ENCODE results near the gene CASP6. TPM values are rescaled to one million over a fixed set of nuclear protein-coding genes. Genes with fewer than 3 reads are reported as not detected.
A peak's percentile ranks its signal among the peaks of the same experiment; 100 is the strongest.

The CASP6 gene
- total RNA-seq, 2 experiments from 2014 or later, result 5.4 to 5.5 TPM

GRCh38 chr4:109648997-109649575 lies 54.2 kb downstream of the CASP6 start:
- no peak overlapping the region for H3K27ac Mint-ChIP-seq
- H3K36me3 ChIP-seq (ENCODE audit: insufficient read depth, low read length), result peaks cover 6% of the 10 kb centered on the region
- H3K27me3 Mint-ChIP-seq, result no peaks in the 10 kb centered on the region
- ChIA-PET POLR2A (interaction anchor here (0.6 to 5.1 kb wide), 30 partner anchors 8 to 216 kb away, joined by 3 to 108 read pairs (median 6); partner anchors contain the start of genes CASP6, MCUB, PLA2G12A and SEC24B), CTCF (interaction anchor here (0.7 to 0.8 kb wide), 2 partner anchors 15 to 54 kb away, joined by 3 to 4 read pairs; no protein-coding TSS in a partner anchor)
- no peaks in the 10 kb centered on the region for H3K27me3 ChIP-seq (ENCODE audit: control insufficient read depth in 1 of 2, insufficient read depth in 2 of 2, low read length in 2 of 2)
- H3K4me3 ChIP-seq (ENCODE audit: low read length), result peak overlapping the region; percentile 22
- peak overlapping the region; percentile 57 to 74 for H3K27ac ChIP-seq (ENCODE audit: low read depth in 1 of 2, low read length in 2 of 2)
- no peaks in the 10 kb centered on the region for H3K4me1 Mint-ChIP-seq (ENCODE audit: low read depth)
- ATAC-seq (ENCODE audit: poor library complexity), result peak; percentile 16
- H3K9me3 Mint-ChIP-seq, result peaks cover 5% of the 10 kb centered on the region
- H3K4me3 Mint-ChIP-seq, result peak overlapping the region; percentile 74
- H3K4me1 ChIP-seq (ENCODE audit: insufficient read depth, low read length), result peaks cover 47% of the 10 kb centered on the region
- TF ChIP-seq CTCF (IDR thresholded peaks at IDR 0.05), result no peak
- peak in 3 of 14 experiments; percentile 32 to 75 (median 33) for DNase-seq
- H3K9me3 ChIP-seq (ENCODE audit: control insufficient read depth in 1 of 2, insufficient read depth in 1 of 2, low read length in 2 of 2), result peaks cover 9 to 15% of the 10 kb centered on the region in 2 experiments
- intact Hi-C loops (cut with DNase I, micrococcal nuclease), result loop anchor here in 1 of 2 experiments (1.0 to 5.0 kb wide), 3 partner anchors 37 to 88 kb away; no protein-coding TSS in a partner anchor
- peaks cover 39% of the 10 kb centered on the region for H3K36me3 Mint-ChIP-seq (ENCODE audit: low read depth)

GRCh38 chr4:109648266-109648996 lies 54.8 kb downstream of the CASP6 start:
- H3K27me3 ChIP-seq (ENCODE audit: control insufficient read depth in 1 of 2, insufficient read depth in 2 of 2, low read length in 2 of 2), result no peaks in the 10 kb centered on the region
- peak in 5 of 14 experiments; percentile 25 to 88 (median 83) for DNase-seq
- peaks cover 9 to 14% of the 10 kb centered on the region in 2 experiments for H3K9me3 ChIP-seq (ENCODE audit: control insufficient read depth in 1 of 2, insufficient read depth in 1 of 2, low read length in 2 of 2)
- ChIA-PET POLR2A (interaction anchor here (0.6 to 5.1 kb wide), 34 partner anchors 8 to 290 kb away, joined by 3 to 108 read pairs (median 4); partner anchors contain the start of genes CASP6, MCUB, PLA2G12A and SEC24B), CTCF (interaction anchor here (0.7 to 2.3 kb wide), 4 partner anchors 10 to 215 kb away, joined by 3 to 7 read pairs (median 4); partner anchors contain the start of gene SEC24B)
- Mint-ChIP-seq H3K27ac (no peak overlapping the region), H3K4me1 (ENCODE audit: low read depth) (no peaks in the 10 kb centered on the region), H3K9me3 (peaks cover 5% of the 10 kb centered on the region), H3K27me3 (no peaks in the 10 kb centered on the region), H3K36me3 (ENCODE audit: low read depth) (peaks cover 32% of the 10 kb centered on the region), H3K4me3 (peak overlapping the region; percentile 85)
- peaks cover 49% of the 10 kb centered on the region for H3K4me1 ChIP-seq (ENCODE audit: insufficient read depth, low read length)
- ATAC-seq (ENCODE audit: poor library complexity), result peak; percentile 86
- peaks cover 6% of the 10 kb centered on the region for H3K36me3 ChIP-seq (ENCODE audit: insufficient read depth, low read length)
- peak overlapping the region; percentile 22 for H3K4me3 ChIP-seq (ENCODE audit: low read length)
- peak overlapping the region; percentile 70 to 74 for H3K27ac ChIP-seq (ENCODE audit: low read depth in 1 of 2, low read length in 2 of 2)
- no peak for TF ChIP-seq CTCF (IDR thresholded peaks at IDR 0.05)
- intact Hi-C loops (cut with DNase I, micrococcal nuclease), result loop anchor here in 1 of 2 experiments (1.0 to 5.0 kb wide), 3 partner anchors 36 to 87 kb away; no protein-coding TSS in a partner anchor

Data from CD4-positive, alpha-beta T cell (primary cell).